GM12878 (cell line): ENCODE data around the gene ANKRD30A. TPM values are rescaled to one million over a fixed set of nuclear protein-coding genes. Genes with fewer than 3 reads are reported as not detected.

Experiments
- ATAC-seq: fragments of 200-7000 bp; cut with Tn5 transposase; 3 replicates; pipeline ENCODE4 v1.9.1; 2020; ENCODE audit warnings: mild to moderate bottlenecking, moderate library complexity
- BruUV-seq: library from RNA; stranded (reverse); fragments of 400-500 nt; replicated peaks from 2 replicates; lab custom pipeline; 2021; lab: Mats Ljungman, UMichigan
- CTCF ChIA-PET: fragments of 300-600 bp; sonication (Branson Sonifier 250); formaldehyde crosslinking; extraction: SDS; loops from one replicate; lab custom pipeline; 2021; ENCODE audit warnings: inconsistent platforms; lab: Yijun Ruan, JAX
- POLR2A ChIA-PET: fragments of 350-600 bp; formaldehyde crosslinking; extraction: SDS; loops from one replicate; lab custom pipeline; 2021; ENCODE audit warnings: inconsistent platforms; lab: Charles Lee
- RAD21 ChIA-PET: fragments of 300-600 bp; sonication (Branson Sonifier 250); formaldehyde crosslinking; loops from one replicate; lab custom pipeline; 2023; ENCODE audit warnings: antibody characterized with exemption; ENCODE audit not compliant: unreplicated experiment; lab: Charles Lee
- SMC1A ChIA-PET: fragments of 300-600 bp; sonication (Branson Sonifier 250); formaldehyde crosslinking; loops from one replicate; lab custom pipeline; 2023; ENCODE audit not compliant: unreplicated experiment, uncharacterized antibody; lab: Charles Lee
- DNase-seq: peaks from one replicate; pipeline ENCODE4 v3.0.0-alpha.2; 2011; ENCODE audit warnings: low read depth, low spot score
- FAIRE-seq: peaks from 3 replicates; lab custom pipeline; 2011; peaks lifted over from hg19 to GRCh38; lab: Jason Lieb, UNC
- H2AFZ ChIP-seq: 2 replicates; pipeline ENCODE4 v1.6.0; 2011; ENCODE audit warnings: low read depth, low read length, control low read depth; ENCODE audit not compliant: control insufficient read depth
- H3K27ac ChIP-seq: 2 replicates; pipeline ENCODE4 v1.5.1; 2011; ENCODE audit warnings: control low read depth; ENCODE audit not compliant: control insufficient read depth, insufficient read depth
- H3K27me3 ChIP-seq, 2 experiments: replicated peaks in 1 of 2; 2 replicates each; pipeline versions ENCODE4 v1.6.0 to v1.6.1; 2011; ENCODE audit warnings: low read length in 1 of 2; ENCODE audit not compliant: control insufficient read depth in 2 of 2, insufficient read depth in 2 of 2
- H3K36me3 ChIP-seq, 2 experiments: 2 replicates each; pipeline ENCODE4 v1.5.1; 2011; ENCODE audit warnings: low read length in 1 of 2; ENCODE audit not compliant: control insufficient read depth in 2 of 2, insufficient read depth in 2 of 2
- H3K4me1 ChIP-seq: 2 replicates; pipeline ENCODE4 v1.6.1; 2011; ENCODE audit warnings: mild to moderate bottlenecking, low read length, moderate library complexity, mixed read lengths; ENCODE audit not compliant: control insufficient read depth, insufficient read depth
- H3K4me2 ChIP-seq: 2 replicates; pipeline ENCODE4 v1.6.0; 2011; ENCODE audit warnings: control low read depth; ENCODE audit not compliant: control insufficient read depth, insufficient read depth
- H3K4me3 ChIP-seq: fragments of 200-600 bp; sonication (generic); 2 replicates; pipeline ENCODE4 v1.5.1; 2016
- H3K79me2 ChIP-seq: 2 replicates; pipeline ENCODE4 v1.6.0; 2011; ENCODE audit warnings: low read length; ENCODE audit not compliant: control insufficient read depth, insufficient read depth
- H3K9ac ChIP-seq: 2 replicates; pipeline ENCODE4 v1.8.0; 2011; ENCODE audit warnings: low read length, control low read depth, mixed read lengths; ENCODE audit not compliant: control insufficient read depth, insufficient read depth
- H3K9me3 ChIP-seq: replicated peaks from 3 replicates; pipeline ENCODE4 v1.5.1; 2011; ENCODE audit warnings: mild to moderate bottlenecking, low read length; ENCODE audit not compliant: control insufficient read depth, insufficient read depth
- H4K20me1 ChIP-seq: 2 replicates; pipeline ENCODE4 v1.6.0; 2011; ENCODE audit not compliant: control insufficient read depth, insufficient read depth
- EED ChIP-seq: sonication (generic); IDR thresholded peaks from 2 replicates; pipeline ENCODE4 v1.6.1; 2016; ENCODE audit warnings: antibody characterized with exemption, low read depth
- EP300 ChIP-seq, 2 experiments: fragments of 150-350 bp in 1 of 2; IDR thresholded peaks; 2 replicates each; pipeline ENCODE4 v1.6.1; 2011 to 2012; ENCODE audit warnings: low read depth in 2 of 2, low read length in 2 of 2, borderline replicate concordance in 1 of 2, improper control_type of control experiment in 1 of 2, inconsistent platforms in 1 of 2; ENCODE audit not compliant: control insufficient read depth in 1 of 2
- HSF1 ChIP-seq: fragments of 150-350 bp; IDR thresholded peaks from 2 replicates; pipeline ENCODE4 v1.6.1; 2014; ENCODE audit warnings: mild to moderate bottlenecking, low read depth, low read length
- IRF4 ChIP-seq: IDR thresholded peaks from 2 replicates; pipeline ENCODE4 v1.6.1; 2011; ENCODE audit warnings: low read depth, low read length
- KLF5 ChIP-seq: fragments of 450-650 bp; IDR thresholded peaks from 2 replicates; pipeline ENCODE4 v1.6.1; 2014; ENCODE audit warnings: mild to moderate bottlenecking; ENCODE audit not compliant: partially characterized antibody
- LARP7 ChIP-seq: fragments of 450-650 bp; IDR thresholded peaks from 2 replicates; pipeline ENCODE4 v1.6.1; 2017; ENCODE audit warnings: mild to moderate bottlenecking
- MEF2A ChIP-seq: IDR thresholded peaks from 2 replicates; pipeline ENCODE4 v1.6.1; 2011; ENCODE audit warnings: low read depth, mild to moderate bottlenecking, low read length, moderate library complexity; ENCODE audit not compliant: insufficient read depth
- NR2C2 ChIP-seq: IDR thresholded peaks from 2 replicates; pipeline ENCODE4 v1.6.1; 2011; ENCODE audit warnings: borderline replicate concordance, low read depth; ENCODE audit not compliant: control insufficient read depth, insufficient read length
- WRNIP1 ChIP-seq: IDR thresholded peaks from 2 replicates; pipeline ENCODE4 v1.6.1; 2011; ENCODE audit warnings: low read depth, low read length, improper control_type of control experiment, borderline replicate concordance
- WGBS: methylation state at CpG from one replicate; pipeline ENCODE4 v1.1.6; 2016; ENCODE audit warnings: low lambda C conversion rate; ENCODE audit not compliant: insufficient replicate concordance, insufficient coverage; ENCODE audit errors: missing lambda C conversion rate; 5-methylcytosine and 5-hydroxymethylcytosine counted together
- in situ Hi-C: fragments of 300-500 bp; cut with MboI; formaldehyde crosslinking; loops from 9 replicates; pipeline ENCODE4 v1.14.3; 2018; ENCODE audit warnings: mixed read lengths
- intact Hi-C: fragments of 100-400 bp; cut with micrococcal nuclease; formaldehyde crosslinking; loops from one replicate; pipeline ENCODE4 v1.14.2; 2022; ENCODE audit not compliant: unreplicated experiment
- polyA plus RNA-seq, 11 experiments: library from polyadenylated mRNA; depleted of rRNA in 4 of 11; unstranded in 6 of 11; stranded (reverse) in 5 of 11; fragments of >200 nt; fragmentation: Nextera tagmentation in 4 of 11; fragmentation: Illumina TruSeq in 1 of 11; extraction: Ambion mirVana in 4 of 11; extraction: Trizol in 1 of 11; gene quantifications; 1 replicate in 1 of 11; 2 replicates in 10 of 11; pipeline versions ENCODE4 v1.2.1 to v1.2.3, GENCODE V29; 2011 to 2016; ENCODE audit warnings: inconsistent platforms in 2 of 11, missing spikeins in 2 of 11, low read depth in 1 of 11
- total RNA-seq, 4 experiments: library from RNA; depleted of rRNA in 3 of 4; stranded (reverse); fragments of >200 nt in 3 of 4; fragmentation: Illumina TruSeq in 1 of 4; extraction: Trizol in 1 of 4; gene quantifications; 2 replicates each; pipeline versions ENCODE4 v1.2.1 to v1.2.3, GENCODE V29; 2013 to 2021

ANKRD30A gene
- total and polyA plus RNA-seq, 10 of the 15 experiments (the other 5 are each of a cell fraction or from before 2014, with no cell fraction given): 0.22 to 3.4 (median 0.74) TPM

- H3K9ac ChIP-seq: no peak overlapping the region
- no peak overlapping the region for H3K27ac ChIP-seq
- SMC1A ChIA-PET: no interaction called here
- no peaks in the 10 kb centered on the region for H3K36me3 ChIP-seq
- no peaks in the 10 kb centered on the region for H3K4me1 ChIP-seq
- no peaks in the 10 kb centered on the region; the same call in 2 of the 3 replicates for H3K9me3 ChIP-seq
- no peak for ATAC-seq
- H4K20me1 ChIP-seq: no peaks in the 10 kb centered on the region
- intact Hi-C loops: no loop called here
- POLR2A ChIA-PET: no interaction called here
- WGBS: 3% methylated on average over 2 of the region's 2 CpGs
- no TSS peak for BruUV-seq
- H2AFZ ChIP-seq: no peak overlapping the region
- CTCF ChIA-PET: no interaction called here
- H3K79me2 ChIP-seq: no peaks in the 10 kb centered on the region
- H3K4me3 ChIP-seq: no peak overlapping the region
- H3K4me2 ChIP-seq: no peak overlapping the region
- no peak for DNase-seq
- RAD21 ChIA-PET: interaction anchor here (0.7 to 1.2 kb wide), 2 partner anchors 229 to 259 kb away, joined by 3 to 4 read pairs; no protein-coding TSS in a partner anchor
- FAIRE-seq: no peak
- H3K27me3 ChIP-seq: no peaks in the 10 kb centered on the region
- TF ChIP-seq EED: no peak
- TF ChIP-seq IRF4: no peak
- TF ChIP-seq HSF1: no peak
- no peak for TF ChIP-seq NR2C2
- no peak for TF ChIP-seq MEF2A
- no peak for TF ChIP-seq EP300 (IDR thresholded peaks at IDR 0.05; ENCODE audit: borderline replicate concordance in 1 of 2, control insufficient read depth in 1 of 2, low read depth in 2 of 2, low read length in 2 of 2)
- TF ChIP-seq LARP7: no peak
- TF ChIP-seq WRNIP1: no peak
- TF ChIP-seq KLF5: no peak
- in situ Hi-C loops: no loop called here
These were observed 110.7 kb downstream of the ANKRD30A start for GRCh38 chr10:37236093-37236492.
